ENCODE measurements around the gene SPDL1.
"Not testable (repeated sequence)": the region's sequence is repeated elsewhere in the genome, so short reads cannot be mapped to it uniquely, and the experiment has no call there.

The SPDL1 gene

DNA sequence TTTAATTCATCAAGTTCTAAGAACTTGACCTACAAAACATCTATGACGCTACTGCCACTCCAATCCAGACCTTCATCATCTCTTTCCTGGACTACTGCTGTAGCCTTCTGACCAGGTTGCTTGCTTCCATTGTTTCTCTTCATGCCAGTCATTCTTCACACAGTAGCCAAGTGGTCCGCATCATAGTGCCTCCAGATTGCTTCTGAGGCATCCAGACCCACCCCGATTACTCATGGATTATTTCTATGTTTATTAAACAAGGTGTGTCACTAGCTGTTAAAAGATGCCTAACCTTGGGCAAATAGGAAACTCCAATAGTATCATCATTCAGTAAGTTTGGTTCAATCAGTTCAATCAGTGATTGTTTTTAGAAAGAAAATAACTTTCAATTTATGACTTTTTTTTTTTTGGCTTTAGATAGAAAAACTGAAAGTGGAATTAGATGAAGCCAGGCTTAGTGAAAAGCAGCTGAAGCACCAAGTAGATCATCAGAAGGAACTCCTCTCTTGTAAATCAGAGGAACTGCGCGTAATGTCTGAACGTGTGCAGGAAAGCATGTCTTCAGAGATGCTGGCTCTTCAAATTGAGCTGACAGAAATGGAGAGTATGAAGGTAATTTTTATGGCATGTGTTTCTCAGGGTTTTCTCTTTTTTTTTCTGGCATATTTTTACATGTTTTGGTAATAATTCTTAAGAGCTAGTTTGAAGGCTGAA is 9.5 kb downstream of the SPDL1 start:
- DNase-seq, result no peak
- Mint-ChIP-seq H3K9me3 (no peaks in the 10 kb centered on the region), H3K27me3 (no peaks in the 10 kb centered on the region), H3K4me3 (no peak overlapping the region), H3K27ac (no peak overlapping the region), H3K4me1 (no peaks in the 10 kb centered on the region)
- no peak for ATAC-seq

DNA sequence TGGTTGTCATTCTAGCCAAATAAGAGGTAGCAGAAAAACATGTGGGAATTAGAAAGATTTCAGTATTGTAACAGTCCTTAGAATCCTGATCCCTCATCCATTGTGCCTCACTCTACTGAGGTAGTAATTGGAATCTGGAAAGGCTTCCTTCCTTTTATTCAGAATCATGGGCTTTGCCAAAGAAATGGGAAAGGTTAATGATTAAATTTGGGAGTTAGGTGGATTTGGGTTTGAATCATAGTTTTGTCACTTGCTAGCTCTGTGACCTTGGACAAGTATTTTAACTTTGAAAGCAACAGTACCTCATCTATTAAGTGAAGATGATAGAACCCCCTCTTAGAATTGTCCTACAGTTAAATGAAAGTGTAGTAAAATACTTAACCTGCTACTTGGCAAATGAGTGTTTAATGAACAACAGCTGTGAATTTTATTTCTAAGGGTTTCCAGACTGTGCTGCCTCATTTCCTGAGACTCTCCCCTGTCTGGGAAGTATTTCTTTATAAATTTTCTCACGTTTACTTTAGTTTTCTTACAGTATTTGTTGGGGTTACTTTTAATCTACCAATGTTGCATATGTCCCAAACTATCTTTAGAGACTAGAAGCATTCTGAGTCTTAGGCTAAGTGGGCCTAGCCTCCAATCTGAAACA is 11.7 kb downstream of the SPDL1 start:
- DNase-seq, result no peak
- H3K4me1 Mint-ChIP-seq, result no peaks in the 10 kb centered on the region
- no peak overlapping the region for H3K27ac Mint-ChIP-seq

DNA sequence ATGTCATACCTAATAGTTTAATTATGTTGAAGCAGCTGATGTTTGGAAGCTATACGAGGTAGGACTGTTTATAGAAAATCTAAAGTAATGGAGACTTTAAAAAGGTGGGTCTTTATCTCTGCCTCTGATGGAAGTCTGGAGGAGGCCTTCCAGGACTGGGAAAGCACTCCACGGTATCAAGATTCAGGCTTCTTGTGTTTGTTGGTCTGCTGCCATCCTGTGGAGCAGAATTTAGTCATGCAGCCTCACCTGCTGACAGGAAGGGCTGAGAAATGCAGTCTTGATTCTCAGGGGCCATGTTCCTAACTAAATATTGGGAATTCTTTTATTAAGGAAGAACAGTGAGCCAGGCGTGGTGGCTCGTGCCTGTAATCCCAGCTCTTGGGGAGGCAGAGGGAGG is 15.9 kb downstream of the SPDL1 start:
- no peaks in the 10 kb centered on the region for H3K4me1 Mint-ChIP-seq
- ATAC-seq, result no peak
- H3K4me3 Mint-ChIP-seq, result no peak overlapping the region
- H3K9me3 Mint-ChIP-seq, result no peaks in the 10 kb centered on the region
- peak overlapping the region in 1 of 2 donors; percentile 2 for H3K27ac Mint-ChIP-seq
- no peaks in the 10 kb centered on the region for H3K27me3 Mint-ChIP-seq
- no peak for DNase-seq

More for the DNA sequence above, 11.7 kb downstream of the SPDL1 start:
- ATAC-seq, result no peak
- Mint-ChIP-seq H3K9me3 (no peaks in the 10 kb centered on the region), H3K27me3 (no peaks in the 10 kb centered on the region), H3K4me3 (no peak overlapping the region)

DNA sequence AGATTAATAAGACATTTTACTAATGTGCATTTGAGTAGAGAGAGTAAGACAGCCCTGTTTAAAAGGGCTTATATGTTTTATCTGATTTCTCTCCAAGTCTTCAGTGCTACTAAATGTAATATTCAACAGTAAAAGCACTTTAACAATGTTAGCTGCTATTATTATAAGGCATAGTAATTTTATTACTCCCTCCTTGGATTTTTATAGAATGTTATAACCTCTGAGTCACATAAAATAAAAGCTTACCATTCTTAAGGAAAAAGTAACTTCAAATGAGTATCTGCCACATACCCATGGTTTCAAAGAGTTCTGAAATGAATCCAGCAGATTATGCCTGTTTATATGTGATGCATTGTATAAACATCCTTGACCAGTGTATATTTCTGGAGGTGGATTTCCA is 19.0 kb downstream of the SPDL1 start:
- Mint-ChIP-seq H3K27ac (no peak overlapping the region), H3K4me3 (no peak overlapping the region), H3K4me1 (no peaks in the 10 kb centered on the region), H3K9me3 (no peaks in the 10 kb centered on the region), H3K27me3 (no peaks in the 10 kb centered on the region)
- DNase-seq, result no peak
- no peak for ATAC-seq

DNA sequence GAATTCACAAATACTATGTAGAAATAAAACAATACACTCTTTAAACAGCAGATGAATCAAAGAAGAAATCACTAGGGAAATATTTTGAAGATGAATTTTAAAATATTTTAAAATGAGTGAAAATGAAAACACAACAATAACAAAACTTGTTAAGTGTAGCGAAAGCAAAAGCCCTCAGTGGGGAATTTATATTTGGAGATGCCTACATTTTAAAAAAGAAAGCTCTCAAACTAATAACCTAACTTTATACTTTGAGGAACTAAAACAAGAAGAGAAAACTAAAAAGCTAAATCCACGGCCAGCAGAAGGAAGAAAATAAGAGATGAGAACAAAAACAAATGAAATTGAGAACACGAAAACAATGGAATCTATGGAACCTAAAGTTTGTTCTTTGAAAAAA is 22.7 kb downstream of the SPDL1 start:
- no peaks in the 10 kb centered on the region for H3K4me1 Mint-ChIP-seq
- no peak for ATAC-seq
- DNase-seq, result no peak
- no peaks in the 10 kb centered on the region for H3K27me3 Mint-ChIP-seq
- no peak overlapping the region for H3K27ac Mint-ChIP-seq
- H3K9me3 Mint-ChIP-seq, result peaks cover 0 to 8% of the 10 kb centered on the region in 2 donors
- H3K4me3 Mint-ChIP-seq, result no peak overlapping the region

DNA sequence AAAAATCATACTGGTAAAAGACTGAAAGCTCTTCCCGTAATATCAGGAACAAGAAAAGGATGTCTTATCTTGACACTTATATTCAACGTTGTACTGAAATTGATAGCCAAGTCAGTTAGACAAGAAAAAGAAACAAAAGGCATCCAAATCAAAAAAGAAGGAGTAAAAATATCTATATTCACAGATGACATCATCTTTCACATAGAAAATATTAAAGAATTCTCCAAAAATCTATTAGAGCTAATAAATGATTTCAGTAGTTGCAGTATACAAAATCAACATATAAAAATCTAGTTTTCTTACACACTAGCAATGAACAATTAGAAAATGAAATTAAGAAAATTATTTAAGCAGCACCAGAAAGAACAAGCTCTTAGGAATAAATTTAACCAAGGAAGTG is 24.3 kb downstream of the SPDL1 start:
- DNase-seq (no peak), ATAC-seq (no peak)
- Mint-ChIP-seq H3K27ac (no peak overlapping the region), H3K4me3 (no peak overlapping the region), H3K27me3 (peaks cover 4% of the 10 kb centered on the region), H3K4me1 (no peaks in the 10 kb centered on the region), H3K9me3 (peaks cover 0 to 8% of the 10 kb centered on the region in 2 donors)

DNA sequence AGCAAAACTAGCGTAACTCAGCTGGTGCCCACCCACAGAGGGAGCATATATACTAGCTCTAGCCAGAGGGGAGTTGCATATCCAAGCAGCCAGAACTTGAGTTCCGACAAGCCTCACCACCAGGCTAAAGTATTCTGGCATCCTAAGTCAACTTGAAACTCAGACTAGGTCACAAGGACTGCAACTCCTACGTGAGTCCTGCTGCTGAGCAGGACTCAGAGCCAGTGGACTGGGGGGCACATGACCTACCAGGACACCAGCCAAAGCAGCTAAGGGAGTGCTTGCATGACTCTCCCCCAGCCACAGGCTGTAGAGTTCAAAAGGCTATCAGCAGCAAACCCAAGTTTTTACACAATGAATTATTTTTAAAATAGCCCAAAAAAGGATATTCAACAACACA is 26.1 kb downstream of the SPDL1 start:
- H3K4me1 Mint-ChIP-seq, result no peaks in the 10 kb centered on the region
- H3K4me3 Mint-ChIP-seq, result no peak overlapping the region
- DNase-seq, result no peak
- no peak for ATAC-seq
- H3K27me3 Mint-ChIP-seq, result peaks cover 8% of the 10 kb centered on the region
- H3K27ac Mint-ChIP-seq, result no peak overlapping the region
- H3K9me3 Mint-ChIP-seq, result peaks cover 0 to 8% of the 10 kb centered on the region in 2 donors

DNA sequence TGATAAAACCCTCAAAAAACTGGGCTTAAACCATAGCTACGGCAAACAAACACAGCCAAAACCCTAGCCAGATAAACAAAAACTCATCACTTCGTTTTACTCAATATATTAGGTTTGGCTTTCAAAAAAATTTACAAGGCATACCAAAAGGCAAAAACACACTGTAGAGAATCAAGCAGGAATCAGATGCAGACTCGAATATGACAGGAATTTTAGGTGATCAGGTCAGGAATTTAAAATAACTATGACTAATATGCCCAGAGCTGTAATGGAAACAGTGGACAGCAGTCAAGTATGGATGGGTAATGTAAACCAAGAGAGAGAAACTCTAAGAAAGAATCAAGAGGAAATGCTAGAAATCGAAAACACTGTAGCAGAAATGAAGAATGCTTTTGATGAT is 27.0 kb downstream of the SPDL1 start:
- Mint-ChIP-seq H3K9me3 (peaks cover 0 to 8% of the 10 kb centered on the region in 2 donors), H3K4me1 (no peaks in the 10 kb centered on the region), H3K27ac (no peak overlapping the region), H3K4me3 (no peak overlapping the region), H3K27me3 (peaks cover 8% of the 10 kb centered on the region)
- ATAC-seq (no peak), DNase-seq (no peak)

DNA sequence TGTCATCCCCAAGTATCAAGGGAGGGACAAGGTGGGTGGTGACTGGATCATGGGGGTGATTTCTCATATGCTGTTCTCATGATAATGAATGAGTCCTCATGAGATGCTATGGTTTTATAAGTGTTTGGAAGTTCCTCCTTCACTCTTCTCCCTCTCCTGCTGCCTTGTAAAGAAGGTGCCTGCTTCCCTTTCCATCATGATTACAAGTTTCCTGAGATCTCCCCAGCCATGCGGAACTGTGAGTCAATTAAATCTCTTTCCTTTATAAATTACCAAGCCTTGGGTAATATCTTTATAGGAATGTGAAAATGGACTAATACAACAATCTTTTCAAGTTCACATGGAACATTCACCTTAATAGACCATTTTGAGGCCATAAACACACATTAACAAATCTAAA is 32.0 kb downstream of the SPDL1 start:
- Mint-ChIP-seq H3K4me1 (no peaks in the 10 kb centered on the region), H3K27me3 (peaks cover 8% of the 10 kb centered on the region), H3K27ac (no peak overlapping the region), H3K4me3 (no peak overlapping the region), H3K9me3 (peaks cover 5% of the 10 kb centered on the region in 2 donors)
- DNase-seq, result no peak
- ATAC-seq, result no peak

DNA sequence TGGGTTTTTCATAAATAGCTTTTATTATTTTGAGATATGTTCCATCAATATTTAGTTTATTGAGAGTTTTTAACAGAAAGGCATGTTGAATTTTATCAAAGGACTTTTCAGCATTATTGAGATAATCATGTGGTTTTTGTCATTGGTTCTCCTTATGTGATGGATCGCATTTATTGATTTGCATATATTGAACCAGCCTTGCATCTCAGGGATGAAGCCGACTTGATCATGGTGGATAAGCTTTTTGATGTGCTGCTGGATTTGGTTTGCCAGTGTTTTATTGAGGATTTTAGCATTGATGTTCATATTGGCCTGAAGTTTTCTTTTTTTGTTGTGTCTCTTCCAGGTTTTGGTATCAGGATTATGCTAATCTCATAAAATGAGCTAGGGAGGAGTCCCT is 40.7 kb downstream of the SPDL1 start:
- DNase-seq, H3K27ac Mint-ChIP-seq, H3K4me3 Mint-ChIP-seq, H3K4me1 Mint-ChIP-seq, ATAC-seq, H3K9me3 Mint-ChIP-seq: not testable (repeated sequence)
- peaks cover 20% of the 10 kb centered on the region for H3K27me3 Mint-ChIP-seq

DNA sequence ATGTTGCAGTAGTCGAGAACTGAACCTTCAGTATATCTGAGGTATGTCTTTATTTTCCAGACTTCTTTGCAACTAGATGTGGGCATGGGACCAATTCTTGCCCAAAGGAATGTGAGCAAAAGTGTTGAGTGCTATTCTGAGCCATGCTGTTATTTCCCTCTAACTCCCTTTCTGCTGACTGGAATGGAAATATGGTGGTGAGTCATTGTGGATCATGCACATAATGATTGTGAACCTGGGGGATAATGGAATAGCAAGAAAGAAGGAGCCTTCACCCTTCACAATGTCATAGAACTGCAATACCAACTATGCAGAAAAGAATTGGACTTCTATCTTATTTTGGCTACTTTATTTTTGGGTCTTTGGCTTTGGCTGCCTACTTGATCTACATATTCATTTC is 43.2 kb downstream of the SPDL1 start:
- no peak for ATAC-seq
- no peak overlapping the region for H3K4me3 Mint-ChIP-seq
- H3K27ac Mint-ChIP-seq, result no peak overlapping the region
- peaks cover 24% of the 10 kb centered on the region for H3K27me3 Mint-ChIP-seq
- no peak for DNase-seq
- H3K9me3 Mint-ChIP-seq, result peaks cover 0 to 3% of the 10 kb centered on the region in 2 donors
- peaks cover 8% of the 10 kb centered on the region for H3K4me1 Mint-ChIP-seq

DNA sequence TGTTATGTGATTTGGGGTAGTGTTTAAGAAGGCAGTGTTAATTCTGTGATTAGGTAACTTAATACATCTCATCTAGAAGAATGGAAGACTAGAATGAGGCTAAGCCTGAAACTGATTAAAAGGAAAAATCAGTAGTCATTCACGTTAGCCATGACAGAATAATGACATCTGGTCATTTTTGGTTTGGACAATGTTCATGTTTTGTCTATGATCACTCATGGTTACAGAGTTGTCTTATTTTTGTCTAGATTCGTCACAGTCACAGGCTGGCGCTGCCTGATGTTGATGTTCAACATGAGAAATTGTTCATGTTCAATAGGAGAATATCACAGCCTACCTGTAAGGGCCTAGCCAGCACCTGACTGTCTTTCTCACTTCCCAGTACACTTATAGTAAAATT is 44.0 kb downstream of the SPDL1 start:
- Mint-ChIP-seq H3K9me3 (peaks cover 0 to 3% of the 10 kb centered on the region in 2 donors), H3K4me3 (no peak overlapping the region), H3K27ac (no peak overlapping the region), H3K27me3 (peaks cover 29% of the 10 kb centered on the region), H3K4me1 (peaks cover 8% of the 10 kb centered on the region)
- ATAC-seq (no peak), DNase-seq (no peak)

DNA sequence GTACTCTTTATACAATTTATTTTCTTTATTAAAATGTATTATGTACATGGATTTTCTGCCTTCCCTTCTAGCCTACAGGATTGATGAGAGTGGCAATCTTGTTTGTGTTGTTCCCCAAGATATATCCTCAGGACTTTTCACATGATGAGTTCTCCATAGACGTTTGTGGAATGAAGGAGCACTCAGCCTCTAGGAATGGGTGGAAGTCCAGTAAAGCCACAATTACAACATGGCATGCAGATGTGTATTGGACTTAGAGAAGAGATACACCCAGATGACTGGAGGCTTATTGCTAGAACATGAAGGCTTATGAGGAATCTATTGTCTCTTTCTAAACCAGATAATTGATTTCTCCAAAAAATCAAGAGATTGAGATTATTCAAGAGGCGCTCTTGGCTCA is 45.3 kb downstream of the SPDL1 start:
- Mint-ChIP-seq H3K9me3 (no peaks in the 10 kb centered on the region), H3K27me3 (peaks cover 21% of the 10 kb centered on the region), H3K4me1 (peaks cover 8% of the 10 kb centered on the region), H3K27ac (no peak overlapping the region), H3K4me3 (no peak overlapping the region)
- ATAC-seq (no peak), DNase-seq (no peak)

DNA sequence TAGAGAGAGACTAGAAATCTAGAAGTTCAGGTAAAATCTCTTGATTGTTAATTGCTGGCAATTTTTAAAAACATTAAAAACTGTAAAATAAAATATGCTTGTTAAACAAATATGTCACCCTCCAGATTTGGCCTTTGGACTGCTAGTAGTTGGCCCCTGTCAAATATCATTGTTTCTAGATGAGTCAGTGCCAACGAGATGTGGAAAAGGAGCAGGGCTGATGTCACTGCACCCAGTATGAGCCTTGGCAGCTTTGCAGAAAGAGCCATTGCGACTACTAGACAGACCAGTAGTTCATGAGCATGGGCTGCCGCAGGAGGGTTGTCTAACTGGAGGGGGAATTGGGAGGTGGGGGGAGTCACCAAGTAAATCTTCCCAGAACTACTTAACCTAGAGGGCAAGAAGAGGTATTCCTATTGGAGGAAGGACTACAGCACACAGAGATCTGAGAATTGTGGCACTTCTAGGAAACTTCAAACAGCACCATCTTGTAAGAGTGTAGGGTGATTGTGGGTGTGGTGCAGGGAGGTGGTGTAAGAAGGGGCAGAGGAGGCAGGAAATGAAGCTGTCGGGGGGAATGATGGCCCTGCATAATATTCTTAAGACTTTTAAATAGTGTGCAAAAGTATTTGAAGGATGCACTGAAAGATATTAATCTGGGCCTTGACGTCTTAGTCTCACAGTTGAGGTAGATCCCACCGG is 46.4 kb downstream of the SPDL1 start:
- H3K4me1 Mint-ChIP-seq, result peaks cover 8% of the 10 kb centered on the region
- peak in 1 of 2 donors; percentile 23 for DNase-seq
- no peak overlapping the region for H3K27ac Mint-ChIP-seq
- H3K9me3 Mint-ChIP-seq, result peaks cover 0 to 7% of the 10 kb centered on the region in 2 donors
- peaks cover 14% of the 10 kb centered on the region for H3K27me3 Mint-ChIP-seq
- H3K4me3 Mint-ChIP-seq, result no peak overlapping the region
- ATAC-seq, result peak; percentile 86

DNA sequence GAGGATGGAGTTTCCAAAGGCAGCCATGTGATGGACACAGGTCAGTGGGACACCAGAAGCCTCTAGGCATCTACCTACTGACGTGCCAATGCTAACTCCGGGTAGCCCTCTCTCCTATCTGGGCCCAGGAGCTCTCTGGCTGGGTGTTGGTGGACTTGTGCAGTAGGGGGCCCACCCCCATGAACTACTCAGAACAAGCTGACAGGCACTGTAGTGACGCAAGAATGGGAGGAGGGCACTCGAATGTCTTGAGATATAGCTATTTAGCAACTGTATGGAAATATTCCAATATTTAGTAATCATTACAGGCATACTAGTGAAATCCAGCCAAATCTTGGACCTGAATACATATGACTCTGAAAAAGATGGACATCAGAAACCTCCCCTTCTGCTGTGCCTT is 47.8 kb downstream of the SPDL1 start:
- DNase-seq (no peak), ATAC-seq (no peak)
- H3K4me1 Mint-ChIP-seq, result peaks cover 14% of the 10 kb centered on the region
- no peak overlapping the region for H3K27ac Mint-ChIP-seq
- H3K9me3 Mint-ChIP-seq, result peaks cover 0 to 7% of the 10 kb centered on the region in 2 donors
- H3K27me3 Mint-ChIP-seq, result peaks cover 9% of the 10 kb centered on the region
- no peak overlapping the region for H3K4me3 Mint-ChIP-seq

DNA sequence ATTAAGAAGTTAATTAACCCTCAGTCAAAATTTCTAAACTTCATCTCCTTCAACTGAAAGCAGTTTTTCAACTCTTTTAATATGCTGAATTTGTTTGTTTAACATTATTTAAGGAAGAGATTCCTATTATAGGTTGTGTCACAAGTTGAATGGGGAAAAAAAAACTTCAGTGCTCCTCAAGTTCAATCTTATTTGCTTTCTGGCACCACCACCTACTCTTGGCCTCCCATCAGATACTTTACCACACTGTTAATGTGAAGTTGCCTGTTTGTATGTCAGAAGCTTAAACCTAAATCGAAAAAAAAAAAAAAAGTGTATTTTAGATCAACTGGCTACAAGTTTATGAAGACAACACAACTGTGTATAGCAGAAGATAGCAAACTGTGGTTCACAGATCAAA is 49.4 kb downstream of the SPDL1 start:
- ATAC-seq, result no peak
- Mint-ChIP-seq H3K4me1 (peaks cover 23% of the 10 kb centered on the region), H3K27ac (no peak overlapping the region), H3K4me3 (no peak overlapping the region), H3K9me3 (peaks cover 0 to 7% of the 10 kb centered on the region in 2 donors), H3K27me3 (peaks cover 9% of the 10 kb centered on the region)
- DNase-seq, result no peak
